Raji (cell line): ENCODE data around the gene YTHDF1.

Experiments used
- POLR2A ChIP-seq: IDR thresholded peaks from 2 replicates; pipeline ENCODE4 v1.6.1; 2011; ENCODE audit warnings: low read depth, low read length, control low read depth; ENCODE audit not compliant: insufficient read depth

YTHDF1 gene

DNA sequence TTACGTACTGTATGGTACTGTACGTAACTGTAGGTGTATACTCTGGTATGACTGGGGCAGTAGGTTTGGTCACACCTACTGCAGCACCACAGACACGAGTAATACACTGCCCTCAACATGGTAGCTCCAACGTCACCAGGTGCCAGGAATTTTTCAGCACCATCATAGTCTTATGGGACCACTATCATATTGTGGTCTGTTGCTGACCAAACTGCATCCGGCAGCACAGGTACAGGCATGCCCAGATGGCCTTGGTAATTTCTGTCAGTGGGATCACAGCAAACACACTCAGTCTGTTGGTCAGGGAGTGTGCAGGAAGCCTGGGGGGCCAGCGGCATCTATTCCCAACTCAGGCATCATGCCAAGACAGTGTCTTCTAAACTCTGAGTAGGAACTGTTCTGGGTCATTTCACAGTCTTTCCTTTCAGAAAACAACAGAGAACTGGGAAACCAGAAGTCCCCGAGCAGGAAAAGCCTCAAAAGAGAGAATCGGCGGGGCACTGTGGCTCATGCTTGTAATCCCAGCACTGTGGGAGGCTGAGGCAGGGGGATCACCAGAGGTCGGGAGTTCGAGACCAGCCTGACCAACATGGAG, 5.8 kb downstream of the YTHDF1 start:
- TF ChIP-seq POLR2A, result no peak

DNA sequence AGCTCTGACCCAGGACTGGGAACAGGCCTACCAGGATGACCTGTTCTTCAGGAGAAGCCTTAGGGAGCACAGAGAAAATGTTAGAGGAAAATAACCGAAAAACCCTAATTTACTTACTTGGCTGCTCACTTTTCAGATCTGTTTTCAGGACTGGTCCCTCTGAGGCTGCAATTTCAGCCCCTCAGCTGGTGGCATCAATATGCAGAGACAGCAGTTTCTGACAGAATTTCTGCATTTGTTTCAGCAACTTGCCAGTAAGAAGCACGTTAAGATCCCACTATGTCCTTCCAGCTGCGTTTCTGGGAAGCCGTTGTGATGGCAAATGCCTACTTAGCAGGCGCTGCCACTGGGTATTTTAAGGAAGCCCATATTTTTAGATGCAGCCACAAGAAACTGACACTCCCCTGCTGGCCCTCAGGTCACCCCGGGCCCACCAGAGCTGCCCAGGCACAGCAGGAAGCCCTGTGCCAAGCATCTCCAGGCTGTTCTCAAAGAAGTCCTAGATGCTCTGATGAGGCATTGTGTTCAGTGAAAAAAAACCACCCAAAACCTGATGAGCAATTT, 7.5 kb downstream of the YTHDF1 start:
- no peak for TF ChIP-seq POLR2A

DNA sequence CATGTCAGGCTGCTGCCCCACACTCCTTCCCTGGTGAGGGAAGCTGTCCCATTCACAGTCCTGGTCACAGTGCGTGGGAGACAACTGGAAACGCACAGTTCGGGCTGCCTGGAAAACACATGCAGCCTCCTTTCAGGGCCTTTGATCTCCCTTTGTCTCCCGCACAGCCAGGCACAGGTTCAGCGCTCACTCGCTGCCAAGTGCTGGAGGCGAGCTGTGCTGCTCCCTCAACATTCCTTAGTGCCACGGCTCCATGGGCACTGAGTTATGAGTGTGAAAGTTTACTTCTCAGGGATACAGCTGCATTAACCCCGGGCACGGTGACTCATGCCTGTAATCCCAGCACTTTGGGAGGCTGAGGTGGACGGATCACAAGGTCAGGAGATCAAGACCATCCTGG, 9.1 kb downstream of the YTHDF1 start:
- no peak for TF ChIP-seq POLR2A

DNA sequence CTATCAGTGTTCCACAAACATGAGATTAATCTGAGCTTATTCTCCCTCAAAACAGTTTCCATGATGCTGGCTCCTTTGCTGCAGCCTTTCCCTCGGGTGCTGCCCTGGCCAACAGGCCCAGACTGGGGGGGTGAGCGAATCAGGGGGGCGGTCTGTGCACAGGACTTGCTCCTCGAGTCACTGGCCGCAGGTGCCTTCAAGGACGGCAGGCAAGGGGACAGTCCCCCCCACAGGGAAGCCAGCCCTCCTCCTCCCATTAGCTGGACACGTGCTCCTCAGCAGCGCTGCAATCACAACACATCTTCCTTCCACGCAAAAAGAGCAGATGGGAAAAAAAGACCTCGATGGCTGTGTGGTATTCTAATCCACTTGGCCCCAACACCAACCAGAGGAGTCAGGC, 10.0 kb downstream of the YTHDF1 start:
- TF ChIP-seq POLR2A, result no peak

DNA sequence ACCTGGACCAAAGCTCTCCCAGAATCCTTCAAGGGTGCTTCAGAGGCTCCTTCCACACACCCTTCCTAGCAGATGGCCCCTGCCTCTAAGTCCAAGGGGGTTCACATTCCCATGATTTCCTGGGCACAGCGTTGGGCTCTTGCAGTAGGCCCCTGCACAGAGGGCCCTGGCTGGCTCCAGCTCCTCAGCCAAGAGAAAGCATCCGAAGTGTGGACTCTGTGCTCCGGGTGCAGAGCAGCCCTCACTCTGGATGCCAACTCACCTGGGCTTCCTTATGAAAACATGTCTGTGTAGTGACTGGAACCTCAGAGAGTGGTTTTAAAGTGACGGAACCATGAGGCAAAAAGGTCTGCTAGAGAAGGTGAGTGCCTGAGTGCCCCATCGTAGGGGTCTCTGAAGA, 11.6 kb downstream of the YTHDF1 start:
- TF ChIP-seq POLR2A, result no peak

DNA sequence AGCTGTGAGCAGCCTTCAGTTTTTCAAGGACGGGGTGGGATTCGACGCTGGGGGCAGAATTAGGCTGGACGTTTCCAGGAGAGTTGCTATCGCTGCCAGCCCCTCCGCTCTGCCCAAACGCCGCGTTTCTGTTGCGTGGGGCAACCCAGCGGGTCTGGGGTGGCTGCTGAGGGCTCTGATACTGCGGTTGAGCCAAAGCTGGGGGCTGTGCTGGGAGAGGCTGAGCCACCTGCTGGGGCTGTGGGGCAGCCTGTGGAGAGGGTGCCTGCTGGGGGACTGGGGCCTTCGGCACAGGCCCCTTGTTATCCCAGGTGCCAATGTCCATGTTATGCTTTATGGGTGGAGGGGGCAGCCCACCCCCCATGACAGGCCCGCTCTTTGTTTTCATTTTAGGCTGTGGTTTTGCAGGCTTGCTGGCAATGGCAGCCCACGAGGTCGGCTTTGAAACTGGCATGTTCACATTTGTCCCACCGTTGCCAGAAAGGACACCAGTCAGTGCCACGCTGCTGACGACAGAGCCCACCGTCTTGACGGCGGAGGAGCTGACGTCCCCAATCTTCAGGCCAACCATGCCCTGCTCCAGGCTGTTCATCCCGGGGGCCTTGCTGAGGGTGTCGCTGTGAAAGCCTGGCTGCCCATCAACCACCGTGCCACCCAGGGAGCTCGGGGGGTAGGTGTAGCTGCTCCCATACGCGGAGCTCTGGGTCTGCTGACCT, 13.0 kb downstream of the YTHDF1 start:
- no peak for TF ChIP-seq POLR2A

DNA sequence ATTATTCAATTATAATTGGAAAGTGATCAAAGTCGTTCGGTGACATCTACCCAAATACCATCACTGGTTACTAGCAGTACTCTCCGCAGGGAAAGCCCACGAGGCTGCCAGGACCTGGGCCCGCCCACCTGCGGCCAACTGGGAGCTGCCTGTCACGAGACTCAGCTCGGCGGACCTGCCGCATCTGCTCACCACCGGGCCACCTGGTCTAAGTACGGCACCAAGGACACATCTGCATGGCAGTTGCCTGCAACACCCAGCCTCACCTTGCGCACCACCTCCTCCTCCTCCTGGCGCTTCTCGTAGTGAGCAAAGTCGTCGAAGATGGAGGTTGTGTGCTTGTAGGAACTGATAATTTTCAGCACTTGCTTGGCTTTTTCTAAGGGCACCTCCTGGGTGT, 13.9 kb downstream of the YTHDF1 start:
- no peak for TF ChIP-seq POLR2A

DNA sequence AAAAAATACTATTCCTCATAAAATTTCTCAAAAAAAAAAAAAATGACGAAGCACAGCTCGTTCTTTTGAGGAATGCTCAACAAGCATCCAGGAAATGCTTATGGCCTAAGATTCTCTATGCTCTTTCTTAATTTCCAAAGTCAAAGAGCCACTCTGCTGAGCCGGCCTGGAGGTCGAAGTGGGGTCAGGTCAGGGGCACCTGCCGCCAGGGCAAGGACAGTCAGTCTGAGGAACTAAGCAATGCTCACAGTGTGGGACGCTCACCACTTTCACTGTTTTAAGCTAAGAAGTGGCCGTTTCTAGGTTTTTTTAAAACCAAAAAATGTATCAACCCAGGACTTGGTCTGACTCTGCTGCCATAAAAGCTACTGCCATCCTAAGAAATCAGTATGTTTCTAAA, 17.3 kb downstream of the YTHDF1 start:
- TF ChIP-seq POLR2A, result no peak

DNA sequence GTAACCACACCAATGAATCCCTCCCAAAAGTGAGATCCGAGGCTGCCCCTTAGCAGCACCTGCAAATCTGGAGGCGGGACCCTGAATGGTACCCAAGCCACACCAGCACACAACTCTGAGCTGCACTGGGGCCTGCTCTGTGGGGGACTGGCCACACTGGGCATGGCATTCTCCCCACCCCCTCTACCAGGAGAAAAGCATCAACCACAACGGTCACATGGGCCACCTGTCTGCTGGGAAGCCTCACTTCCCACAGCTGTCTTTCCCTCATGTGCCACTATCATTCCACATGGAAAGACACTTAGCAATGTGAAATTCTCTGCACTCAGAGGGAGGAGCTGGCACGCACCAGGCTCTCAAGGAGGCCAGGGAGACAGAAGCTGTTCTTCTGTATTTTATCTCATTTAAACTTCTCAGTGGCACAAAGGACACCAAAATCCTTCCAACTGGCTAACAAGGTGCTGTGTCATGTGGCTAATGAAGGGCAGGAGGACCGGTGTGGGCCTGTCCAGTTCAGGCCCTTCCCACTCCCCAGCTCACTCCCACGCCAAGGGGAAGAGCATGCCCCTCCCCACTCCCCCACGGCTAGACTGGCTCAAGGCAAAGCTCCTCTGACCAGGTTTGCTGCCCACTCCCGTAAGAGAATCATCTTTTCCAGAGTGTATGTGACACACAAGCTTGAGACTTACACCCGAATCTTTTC, 19.0 kb downstream of the YTHDF1 start:
- TF ChIP-seq POLR2A, result no peak

DNA sequence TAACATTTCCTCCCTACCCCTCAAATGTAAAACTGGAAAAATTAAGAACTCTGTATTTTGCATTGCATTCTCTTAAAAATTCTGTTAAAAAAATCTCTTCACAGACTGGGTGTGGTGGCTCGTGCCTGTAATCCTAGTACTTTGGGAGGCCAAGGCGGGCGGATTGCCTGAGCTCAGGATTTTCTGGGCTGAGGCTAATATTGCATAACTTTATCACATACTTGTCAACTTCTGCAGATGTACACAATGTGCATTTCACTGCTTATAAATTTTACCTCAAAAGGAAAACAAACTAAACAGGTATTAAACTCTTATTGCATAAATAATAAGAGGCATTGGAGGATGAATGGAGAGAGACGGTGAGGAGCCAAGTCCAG, 21.1 kb downstream of the YTHDF1 start:
- TF ChIP-seq POLR2A, result no peak

DNA sequence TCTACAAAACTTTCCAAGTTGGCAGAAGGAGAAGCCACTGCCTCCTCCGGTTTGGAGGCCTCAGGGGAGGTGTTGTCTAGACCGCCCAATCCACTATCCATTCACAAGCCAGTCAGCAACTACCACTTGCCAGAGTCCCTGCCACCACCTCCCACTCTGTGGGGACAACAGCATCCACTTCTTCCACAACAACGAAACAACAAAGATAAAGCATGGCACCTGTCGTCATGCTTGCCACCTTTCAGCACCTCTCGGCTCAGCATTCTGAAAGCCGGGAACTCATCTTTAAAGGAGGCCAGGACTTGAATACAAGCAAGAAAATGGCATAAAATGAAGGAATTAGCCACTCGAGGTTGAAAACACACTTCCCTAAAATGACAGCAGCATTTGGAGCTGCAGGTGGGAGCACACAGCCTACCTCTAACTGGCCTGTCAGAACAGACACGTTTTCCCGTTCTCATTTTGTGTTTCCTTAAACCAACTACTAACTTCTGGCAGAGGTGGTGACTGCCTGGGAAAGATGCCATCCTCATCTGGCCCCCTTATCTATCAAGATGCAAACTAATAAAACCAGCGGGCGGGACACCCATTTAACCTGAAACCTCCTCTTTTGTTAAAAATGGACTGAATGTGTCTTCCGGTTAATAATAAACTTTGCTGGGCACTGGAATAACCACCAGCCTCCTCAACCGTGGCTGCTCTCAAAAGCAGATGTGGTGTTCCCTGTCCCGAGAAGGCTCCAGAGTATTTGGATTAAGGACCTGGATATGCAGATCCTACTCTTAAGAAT, 21.7 kb downstream of the YTHDF1 start:
- TF ChIP-seq POLR2A, result no peak

DNA sequence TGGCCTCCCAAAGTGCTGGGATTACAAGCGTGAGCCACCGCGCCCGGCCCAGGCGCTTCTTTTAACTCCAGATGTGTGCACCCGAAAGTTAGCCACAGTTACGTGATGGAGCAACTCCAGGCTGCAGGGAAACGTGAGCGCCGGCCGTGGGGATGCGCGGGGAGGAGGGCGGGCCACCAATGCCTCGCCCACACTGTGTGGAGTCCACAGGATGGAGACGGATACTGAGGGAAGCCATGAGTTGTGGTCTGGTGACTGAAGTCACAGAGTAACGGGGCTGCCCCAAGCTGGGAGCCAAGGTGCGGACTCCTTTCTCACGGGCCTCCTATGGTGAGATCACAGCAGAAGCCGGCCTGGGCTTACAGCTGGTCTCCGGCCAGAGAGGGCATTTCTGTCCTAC, 23.2 kb downstream of the YTHDF1 start:
- TF ChIP-seq POLR2A, result no peak

DNA sequence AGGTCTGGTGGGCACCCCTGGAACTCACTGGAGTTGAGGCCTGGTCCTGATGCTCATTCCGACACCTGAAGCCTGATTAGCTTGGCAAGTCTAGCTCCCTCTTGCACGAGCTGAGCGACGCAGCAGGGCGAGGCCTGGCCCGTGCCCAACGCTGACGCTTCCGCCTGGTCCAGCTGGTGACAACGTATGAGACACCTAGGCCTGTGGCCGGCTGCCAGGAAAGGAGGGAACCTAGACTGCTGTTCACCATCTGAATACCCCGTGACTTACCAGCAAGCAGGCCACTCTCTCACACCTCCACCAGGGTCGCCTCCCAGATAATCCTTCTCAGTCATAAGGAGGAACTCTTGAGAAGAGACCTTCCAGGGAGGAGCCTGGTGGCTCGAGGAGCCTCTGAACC, 24.5 kb downstream of the YTHDF1 start:
- TF ChIP-seq POLR2A, result no peak

DNA sequence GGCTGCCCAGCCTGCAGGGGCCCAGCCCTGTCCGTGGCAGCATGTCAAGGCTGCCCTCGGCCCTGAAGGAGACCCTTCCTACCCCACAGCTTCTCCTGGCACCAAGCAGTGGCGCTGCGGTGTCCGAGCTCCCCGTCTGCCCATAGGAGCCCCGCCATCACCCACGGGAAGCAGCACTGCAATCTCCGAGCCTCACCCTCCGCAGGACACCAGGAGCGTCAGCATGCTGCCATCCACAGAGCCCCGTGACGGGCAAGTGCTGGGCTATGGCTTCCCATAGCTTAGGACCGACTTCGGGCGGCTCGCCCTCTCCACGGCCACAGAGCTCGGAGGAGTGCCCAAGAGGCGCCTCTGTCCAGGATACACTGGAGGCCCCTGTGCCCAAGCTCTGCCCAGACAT, 25.1 kb downstream of the YTHDF1 start:
- no peak for TF ChIP-seq POLR2A

DNA sequence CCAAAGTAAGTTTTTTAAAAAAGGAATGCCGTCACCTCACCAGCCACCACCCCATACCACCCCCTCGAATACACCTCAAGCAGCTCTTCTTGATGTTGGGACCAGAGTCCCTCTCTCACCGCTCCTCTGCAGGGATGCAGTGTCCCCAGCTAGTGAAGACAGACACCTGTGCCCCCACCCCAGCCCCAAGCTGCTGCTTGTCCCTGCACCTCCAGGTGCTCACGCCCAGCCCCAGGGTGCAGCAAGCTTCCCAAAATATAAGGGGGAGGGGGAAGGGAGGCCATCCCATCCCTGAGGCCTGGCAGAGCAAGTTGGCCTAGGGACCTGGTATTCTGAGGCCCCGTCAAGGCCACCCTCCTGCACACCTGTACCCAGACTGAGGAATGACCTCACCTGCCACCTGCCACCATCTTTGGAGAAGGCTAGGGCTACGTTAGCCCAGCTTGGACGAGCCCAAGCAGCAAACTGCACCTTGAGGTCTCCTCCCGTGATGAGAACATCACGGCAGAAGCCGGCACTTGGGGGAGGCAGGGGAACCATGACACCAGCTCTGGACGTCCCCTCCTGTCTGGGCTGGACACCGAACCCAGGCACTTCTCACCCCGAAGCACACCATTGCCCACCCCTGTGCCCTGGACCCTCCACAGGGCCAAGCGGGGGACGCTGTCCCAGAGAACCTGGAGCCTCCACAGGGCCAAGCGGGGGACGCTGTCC, 25.9 kb downstream of the YTHDF1 start:
- no peak for TF ChIP-seq POLR2A
